ENCODE data around the gene CD244.

DNA sequence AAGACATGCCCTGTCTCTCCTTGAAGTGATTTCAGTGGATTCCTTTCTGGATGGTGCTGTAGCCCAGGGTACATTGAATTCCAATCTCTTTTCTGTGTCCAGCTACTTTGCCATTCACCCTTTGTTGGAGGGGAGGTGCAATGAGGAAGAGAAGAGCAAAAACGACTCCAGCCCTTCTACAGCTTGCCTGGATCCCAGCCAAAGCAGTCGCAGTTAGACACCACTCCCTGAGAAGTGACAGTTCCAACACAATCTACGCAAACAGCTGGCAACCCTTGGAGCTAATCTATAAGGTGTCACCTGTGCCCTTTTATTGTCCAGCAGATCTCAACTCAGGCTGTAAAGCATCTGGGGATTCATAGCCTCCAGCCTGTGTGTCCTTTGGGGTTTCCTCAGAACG, 4.6 kb downstream of the CD244 start:
- TF ChIP-seq, protein P1, sequence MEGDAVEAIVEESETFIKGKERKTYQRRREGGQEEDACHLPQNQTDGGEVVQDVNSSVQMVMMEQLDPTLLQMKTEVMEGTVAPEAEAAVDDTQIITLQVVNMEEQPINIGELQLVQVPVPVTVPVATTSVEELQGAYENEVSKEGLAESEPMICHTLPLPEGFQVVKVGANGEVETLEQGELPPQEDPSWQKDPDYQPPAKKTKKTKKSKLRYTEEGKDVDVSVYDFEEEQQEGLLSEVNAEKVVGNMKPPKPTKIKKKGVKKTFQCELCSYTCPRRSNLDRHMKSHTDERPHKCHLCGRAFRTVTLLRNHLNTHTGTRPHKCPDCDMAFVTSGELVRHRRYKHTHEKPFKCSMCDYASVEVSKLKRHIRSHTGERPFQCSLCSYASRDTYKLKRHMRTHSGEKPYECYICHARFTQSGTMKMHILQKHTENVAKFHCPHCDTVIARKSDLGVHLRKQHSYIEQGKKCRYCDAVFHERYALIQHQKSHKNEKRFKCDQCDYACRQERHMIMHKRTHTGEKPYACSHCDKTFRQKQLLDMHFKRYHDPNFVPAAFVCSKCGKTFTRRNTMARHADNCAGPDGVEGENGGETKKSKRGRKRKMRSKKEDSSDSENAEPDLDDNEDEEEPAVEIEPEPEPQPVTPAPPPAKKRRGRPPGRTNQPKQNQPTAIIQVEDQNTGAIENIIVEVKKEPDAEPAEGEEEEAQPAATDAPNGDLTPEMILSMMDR (conservative IDR thresholded peaks at IDR 0.05): no peak
- no peak for TF ChIP-seq EZH2 (IDR thresholded peaks at IDR 0.05; ENCODE audit: low read depth)

Data from PC-9 (cell line).